Naive thymus-derived CD8-positive, alpha-beta T cell (primary cell): ENCODE measurements around the gene LCE7A. TPM values are rescaled to one million over a fixed set of nuclear protein-coding genes. Genes with fewer than 3 reads are reported as not detected.

Experiments used
- ATAC-seq, 2 donors: fragments of 150-1000 bp; cut with Tn5 transposase in 1 of 2; sonication (Bioruptor Pico), chemical (Tn5 transposase) in 1 of 2; 1 replicate in 1 of 2; 2 replicates in 1 of 2; pipeline ENCODE4 v1.10.0; 2021; ENCODE audit warnings: mild to moderate bottlenecking in 2 of 2, moderate library complexity in 2 of 2
- POLR2A ChIA-PET: fragments of 350-600 bp; sonication (Branson Sonifier 250); formaldehyde crosslinking; loops from one replicate; lab custom pipeline; 2021; ENCODE audit warnings: antibody characterized with exemption; lab: Charles Lee
- DNase-seq, 10 donors: peaks; one replicate each; pipeline versions ENCODE4 v3.0.0 to v3.0.0-alpha.2; 2020 to 2022
- H3K27ac Mint-ChIP-seq, 10 donors: one replicate each; pipeline ENCODE4 v1.8.0; 2020 to 2022; ENCODE audit warnings: mild to moderate bottlenecking in 10 of 10, mixed read lengths in 10 of 10, moderate library complexity in 4 of 10, inconsistent platforms in 1 of 10
- H3K27me3 Mint-ChIP-seq, 5 donors: one replicate each; pipeline ENCODE4 v1.8.0; 2021 to 2022; ENCODE audit warnings: mixed read lengths in 5 of 5
- H3K36me3 Mint-ChIP-seq, 3 donors: one replicate each; pipeline ENCODE4 v1.8.0; 2020 to 2022; ENCODE audit warnings: mixed read lengths in 3 of 3, mild to moderate bottlenecking in 2 of 3, inconsistent platforms in 1 of 3
- H3K4me1 Mint-ChIP-seq, 4 donors: one replicate each; pipeline ENCODE4 v1.8.0; 2021 to 2022; ENCODE audit warnings: mixed read lengths in 4 of 4
- H3K4me3 Mint-ChIP-seq, 10 donors: one replicate each; pipeline ENCODE4 v1.8.0; 2020 to 2022; ENCODE audit warnings: mild to moderate bottlenecking in 10 of 10, mixed read lengths in 10 of 10, moderate library complexity in 6 of 10, inconsistent platforms in 1 of 10
- H3K9me3 Mint-ChIP-seq, 9 donors: one replicate each; pipeline ENCODE4 v1.8.0; 2020 to 2022; ENCODE audit warnings: mixed read lengths in 9 of 9, mild to moderate bottlenecking in 3 of 9, inconsistent platforms in 1 of 9, moderate library complexity in 1 of 9
- polyA plus RNA-seq, 3 donors: library from polyadenylated mRNA; unstranded; fragments of 300-500 nt; fragmentation: Illumina TruSeq; gene quantifications; one replicate each; pipeline ENCODE4 v1.2.3, GENCODE V29; 2021
- total RNA-seq, 8 experiments: library from RNA in 2 of 8; stranded (reverse) in 2 of 8; gene quantifications; one replicate each; pipeline ENCODE4 v1.2.3 and lab custom pipeline; 2021 to 2026

The LCE7A gene
- total and polyA plus RNA-seq, 5 experiments from 2014 or later = not detected

- ATAC-seq (no peak), DNase-seq (no peak)
- H3K4me3 Mint-ChIP-seq = no peak overlapping the region
- H3K27ac Mint-ChIP-seq = no peak overlapping the region
- no peaks in the 10 kb centered on the region for H3K36me3 Mint-ChIP-seq
- H3K4me1 Mint-ChIP-seq = peaks cover 0 to 2% (median 0%) of the 10 kb centered on the region in 4 donors
- H3K9me3 Mint-ChIP-seq = peaks cover 0 to 4% (median 0%) of the 10 kb centered on the region in 9 donors
- H3K27me3 Mint-ChIP-seq = peaks cover 16 to 84% (median 44%) of the 10 kb centered on the region in 5 donors
- POLR2A ChIA-PET = no interaction called here
Observed at GRCh38 chr1:152909206-152909605, 49.4 kb downstream of the LCE7A start.

Other genes starting within 250 kb of the LCE7A start
- not detected for gene LCE3B, start 246.2 kb upstream of the LCE7A start, total RNA-seq
- not detected for gene LCE3B, start 246.2 kb upstream of the LCE7A start, polyA plus RNA-seq
- not detected for gene LCE3A, start 236.9 kb upstream of the LCE7A start, total RNA-seq
- gene LCE3A, start 236.9 kb upstream of the LCE7A start, polyA plus RNA-seq = not detected
- not detected for gene LCE2D, start 196.6 kb upstream of the LCE7A start, total RNA-seq
- not detected for gene LCE2D, start 196.6 kb upstream of the LCE7A start, polyA plus RNA-seq
- not detected for gene LCE2C, start 184.7 kb upstream of the LCE7A start, total RNA-seq
- gene LCE2C, start 184.7 kb upstream of the LCE7A start, polyA plus RNA-seq = not detected
- not detected for gene LCE2B, start 173.9 kb upstream of the LCE7A start, total RNA-seq
- gene LCE2B, start 173.9 kb upstream of the LCE7A start, polyA plus RNA-seq = not detected
- gene LCE2A, start 161.7 kb upstream of the LCE7A start, total RNA-seq = not detected
- gene LCE2A, start 161.7 kb upstream of the LCE7A start, polyA plus RNA-seq = not detected
- not detected for gene LCE4A, start 151.8 kb upstream of the LCE7A start, total RNA-seq
- not detected for gene LCE4A, start 151.8 kb upstream of the LCE7A start, polyA plus RNA-seq
- gene KPRP, start 102.0 kb upstream of the LCE7A start, total RNA-seq = not detected
- gene KPRP, start 102.0 kb upstream of the LCE7A start, polyA plus RNA-seq = not detected
- not detected for gene LCE1F, start 84.9 kb upstream of the LCE7A start, total RNA-seq
- gene LCE1F, start 84.9 kb upstream of the LCE7A start, polyA plus RNA-seq = not detected
- gene LCE1E, start 73.7 kb upstream of the LCE7A start, total RNA-seq = not detected
- not detected for gene LCE1E, start 73.7 kb upstream of the LCE7A start, polyA plus RNA-seq
- not detected for gene LCE1D, start 63.3 kb upstream of the LCE7A start, total RNA-seq
- gene LCE1D, start 63.3 kb upstream of the LCE7A start, polyA plus RNA-seq = not detected
- not detected for gene LCE1C, start 53.3 kb upstream of the LCE7A start, total RNA-seq
- gene LCE1C, start 53.3 kb upstream of the LCE7A start, polyA plus RNA-seq = not detected
- not detected for gene LCE1B, start 48.0 kb upstream of the LCE7A start, total RNA-seq
- not detected for gene LCE1B, start 48.0 kb upstream of the LCE7A start, polyA plus RNA-seq
- gene LCE1A, start 32.5 kb upstream of the LCE7A start, total RNA-seq = not detected
- gene LCE1A, start 32.5 kb upstream of the LCE7A start, polyA plus RNA-seq = not detected
- gene LCE6A, start 17.1 kb upstream of the LCE7A start, total RNA-seq = not detected
- gene LCE6A, start 17.1 kb upstream of the LCE7A start, polyA plus RNA-seq = not detected
- gene SMCP, start 18.3 kb downstream of the LCE7A start, total RNA-seq = not detected
- gene SMCP, start 18.3 kb downstream of the LCE7A start, polyA plus RNA-seq = not detected
- gene IVL, start 48.5 kb downstream of the LCE7A start, total RNA-seq = not detected
- gene IVL, start 48.5 kb downstream of the LCE7A start, polyA plus RNA-seq = not detected
- not detected for gene SPRR5, start 87.2 kb downstream of the LCE7A start, total RNA-seq
- not detected for gene SPRR5, start 87.2 kb downstream of the LCE7A start, polyA plus RNA-seq
- gene SPRR4, start 110.7 kb downstream of the LCE7A start, total RNA-seq = not detected
- not detected for gene SPRR4, start 110.7 kb downstream of the LCE7A start, polyA plus RNA-seq
- gene SPRR1A, start 124.1 kb downstream of the LCE7A start, total RNA-seq = not detected
- gene SPRR1A, start 124.1 kb downstream of the LCE7A start, polyA plus RNA-seq = not detected
- not detected for gene SPRR3, start 141.8 kb downstream of the LCE7A start, total RNA-seq
- gene SPRR3, start 141.8 kb downstream of the LCE7A start, polyA plus RNA-seq = not detected
- not detected for gene SPRR1B, start 171.2 kb downstream of the LCE7A start, total RNA-seq
- not detected for gene SPRR1B, start 171.2 kb downstream of the LCE7A start, polyA plus RNA-seq
- gene SPRR2D, start 181.1 kb downstream of the LCE7A start, total RNA-seq = not detected
- not detected for gene SPRR2D, start 181.1 kb downstream of the LCE7A start, polyA plus RNA-seq
- not detected for gene SPRR2A, start 197.5 kb downstream of the LCE7A start, total RNA-seq
- gene SPRR2A, start 197.5 kb downstream of the LCE7A start, polyA plus RNA-seq = not detected
- gene SPRR2B, start 211.6 kb downstream of the LCE7A start, total RNA-seq = not detected
- not detected for gene SPRR2B, start 211.6 kb downstream of the LCE7A start, polyA plus RNA-seq
- not detected for gene SPRR2E, start 234.5 kb downstream of the LCE7A start, total RNA-seq
- gene SPRR2E, start 234.5 kb downstream of the LCE7A start, polyA plus RNA-seq = not detected